SK-N-SH treated with all-trans-retinoic acid at 6 μM for 48 hours (cell line): ENCODE data around the gene UPK1B.

Experiments used
- ARNTL ChIP-seq: fragments of 450-650 bp; formaldehyde crosslinking; IDR thresholded peaks from 2 replicates; pipeline ENCODE4 v1.5.0; 2020; ENCODE audit warnings: low read depth, mild to moderate bottlenecking, moderate library complexity, borderline replicate concordance
- CSDC2 ChIP-seq: fragments of 250-450 bp; sonication (Bioruptor Pico); IDR thresholded peaks from 2 replicates; pipeline ENCODE4 v1.5.0; 2020; ENCODE audit warnings: mild to moderate bottlenecking, moderate library complexity
- GLIS3 ChIP-seq: fragments of 250-450 bp; sonication (Bioruptor Pico); IDR thresholded peaks from 2 replicates; pipeline ENCODE4 v1.5.0; 2020; ENCODE audit warnings: mild to moderate bottlenecking, moderate library complexity
- PPARA ChIP-seq: fragments of 250-450 bp; sonication (Bioruptor Pico); IDR thresholded peaks from 2 replicates; pipeline ENCODE4 v1.5.0; 2020; ENCODE audit warnings: mild to moderate bottlenecking, borderline replicate concordance
- RARB ChIP-seq: fragments of 250-450 bp; sonication (Bioruptor Pico); IDR thresholded peaks from 2 replicates; pipeline ENCODE4 v1.8.0; 2021; ENCODE audit warnings: mild to moderate bottlenecking, moderate library complexity
- TCF4 ChIP-seq: fragments of 250-450 bp; sonication (Bioruptor Pico); IDR thresholded peaks from 2 replicates; pipeline ENCODE4 v1.8.0; 2021; ENCODE audit warnings: mild to moderate bottlenecking, moderate library complexity, borderline replicate concordance
- ZC3H10 ChIP-seq: fragments of 250-450 bp; sonication (Bioruptor Pico); IDR thresholded peaks from 2 replicates; pipeline ENCODE4 v1.5.1; 2021; ENCODE audit warnings: mild to moderate bottlenecking, moderate library complexity
- ZNF565 ChIP-seq: fragments of 450-650 bp; formaldehyde crosslinking; conservative IDR thresholded peaks from 2 replicates; pipeline ENCODE4 v1.5.0; 2020; ENCODE audit warnings: low read depth, mild to moderate bottlenecking, moderate library complexity
- ZNF70 ChIP-seq: fragments of 450-650 bp; formaldehyde crosslinking; IDR thresholded peaks from 2 replicates; pipeline ENCODE4 v1.5.0; 2020; ENCODE audit warnings: mild to moderate bottlenecking, moderate library complexity
- TF ChIP-seq, protein P1 (sequence below): fragments of 250-450 bp; sonication (Bioruptor Pico); IDR thresholded peaks from 2 replicates; pipeline ENCODE4 v1.8.0; 2020; ENCODE audit warnings: mild to moderate bottlenecking, moderate library complexity, borderline replicate concordance
- TF ChIP-seq, protein P2 (sequence below): fragments of 250-450 bp; sonication (Bioruptor Pico); IDR thresholded peaks from 2 replicates; pipeline ENCODE4 v1.8.0; 2021; ENCODE audit warnings: low read depth, mild to moderate bottlenecking, moderate library complexity, borderline replicate concordance
- TF ChIP-seq, protein P3 (sequence below): fragments of 250-450 bp; sonication (Bioruptor Pico); IDR thresholded peaks from 2 replicates; pipeline ENCODE4 v1.5.1; 2020; ENCODE audit warnings: low read depth, mild to moderate bottlenecking, moderate library complexity
- TF ChIP-seq, protein P4 (sequence below): fragments of 250-450 bp; sonication (Bioruptor Pico); IDR thresholded peaks from 2 replicates; pipeline ENCODE4 v1.5.1; 2021; ENCODE audit warnings: mild to moderate bottlenecking, moderate library complexity

DNA sequence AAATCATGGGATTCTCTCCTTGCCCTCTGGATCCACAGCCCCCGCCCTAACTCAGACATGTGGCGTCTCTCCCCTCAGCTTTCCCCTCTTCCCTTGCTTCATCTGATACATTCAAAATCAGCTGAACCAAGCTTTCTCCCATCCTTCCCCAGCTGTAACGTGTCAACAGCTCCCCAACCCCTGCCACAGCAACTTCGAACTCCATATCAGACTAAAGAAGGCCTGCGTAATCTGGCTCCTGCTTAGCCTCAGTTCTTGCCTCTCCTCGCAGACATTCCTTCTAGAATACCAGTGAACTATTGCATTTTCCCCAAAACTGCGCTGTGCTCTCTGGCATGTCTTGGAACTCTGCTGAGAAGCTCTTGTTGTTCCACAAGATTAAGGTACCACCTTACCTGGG lies 49.0 kb downstream of the UPK1B start:
- TF ChIP-seq CSDC2 (CRISPR knock-in tag) (no peak), GLIS3 (CRISPR knock-in tag) (no peak), ZNF70 (no peak), TCF4 (no peak), ARNTL (no peak), ZC3H10 (CRISPR knock-in tag) (no peak), RARB (CRISPR knock-in tag) (no peak), PPARA (no peak), ZNF565 (no peak)
- TF ChIP-seq, protein P1, sequence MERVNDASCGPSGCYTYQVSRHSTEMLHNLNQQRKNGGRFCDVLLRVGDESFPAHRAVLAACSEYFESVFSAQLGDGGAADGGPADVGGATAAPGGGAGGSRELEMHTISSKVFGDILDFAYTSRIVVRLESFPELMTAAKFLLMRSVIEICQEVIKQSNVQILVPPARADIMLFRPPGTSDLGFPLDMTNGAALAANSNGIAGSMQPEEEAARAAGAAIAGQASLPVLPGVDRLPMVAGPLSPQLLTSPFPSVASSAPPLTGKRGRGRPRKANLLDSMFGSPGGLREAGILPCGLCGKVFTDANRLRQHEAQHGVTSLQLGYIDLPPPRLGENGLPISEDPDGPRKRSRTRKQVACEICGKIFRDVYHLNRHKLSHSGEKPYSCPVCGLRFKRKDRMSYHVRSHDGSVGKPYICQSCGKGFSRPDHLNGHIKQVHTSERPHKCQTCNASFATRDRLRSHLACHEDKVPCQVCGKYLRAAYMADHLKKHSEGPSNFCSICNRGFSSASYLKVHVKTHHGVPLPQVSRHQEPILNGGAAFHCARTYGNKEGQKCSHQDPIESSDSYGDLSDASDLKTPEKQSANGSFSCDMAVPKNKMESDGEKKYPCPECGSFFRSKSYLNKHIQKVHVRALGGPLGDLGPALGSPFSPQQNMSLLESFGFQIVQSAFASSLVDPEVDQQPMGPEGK, result no peak
- TF ChIP-seq, protein P2, sequence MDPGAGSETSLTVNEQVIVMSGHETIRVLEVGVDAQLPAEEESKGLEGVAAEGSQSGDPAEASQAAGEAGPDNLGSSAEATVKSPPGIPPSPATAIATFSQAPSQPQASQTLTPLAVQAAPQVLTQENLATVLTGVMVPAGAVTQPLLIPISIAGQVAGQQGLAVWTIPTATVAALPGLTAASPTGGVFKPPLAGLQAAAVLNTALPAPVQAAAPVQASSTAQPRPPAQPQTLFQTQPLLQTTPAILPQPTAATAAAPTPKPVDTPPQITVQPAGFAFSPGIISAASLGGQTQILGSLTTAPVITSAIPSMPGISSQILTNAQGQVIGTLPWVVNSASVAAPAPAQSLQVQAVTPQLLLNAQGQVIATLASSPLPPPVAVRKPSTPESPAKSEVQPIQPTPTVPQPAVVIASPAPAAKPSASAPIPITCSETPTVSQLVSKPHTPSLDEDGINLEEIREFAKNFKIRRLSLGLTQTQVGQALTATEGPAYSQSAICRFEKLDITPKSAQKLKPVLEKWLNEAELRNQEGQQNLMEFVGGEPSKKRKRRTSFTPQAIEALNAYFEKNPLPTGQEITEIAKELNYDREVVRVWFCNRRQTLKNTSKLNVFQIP (CRISPR knock-in tag), result no peak
- TF ChIP-seq, protein P3, sequence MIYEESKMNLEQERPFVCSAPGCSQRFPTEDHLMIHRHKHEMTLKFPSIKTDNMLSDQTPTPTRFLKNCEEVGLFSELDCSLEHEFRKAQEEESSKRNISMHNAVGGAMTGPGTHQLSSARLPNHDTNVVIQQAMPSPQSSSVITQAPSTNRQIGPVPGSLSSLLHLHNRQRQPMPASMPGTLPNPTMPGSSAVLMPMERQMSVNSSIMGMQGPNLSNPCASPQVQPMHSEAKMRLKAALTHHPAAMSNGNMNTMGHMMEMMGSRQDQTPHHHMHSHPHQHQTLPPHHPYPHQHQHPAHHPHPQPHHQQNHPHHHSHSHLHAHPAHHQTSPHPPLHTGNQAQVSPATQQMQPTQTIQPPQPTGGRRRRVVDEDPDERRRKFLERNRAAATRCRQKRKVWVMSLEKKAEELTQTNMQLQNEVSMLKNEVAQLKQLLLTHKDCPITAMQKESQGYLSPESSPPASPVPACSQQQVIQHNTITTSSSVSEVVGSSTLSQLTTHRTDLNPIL, result no peak
- TF ChIP-seq, protein P4, sequence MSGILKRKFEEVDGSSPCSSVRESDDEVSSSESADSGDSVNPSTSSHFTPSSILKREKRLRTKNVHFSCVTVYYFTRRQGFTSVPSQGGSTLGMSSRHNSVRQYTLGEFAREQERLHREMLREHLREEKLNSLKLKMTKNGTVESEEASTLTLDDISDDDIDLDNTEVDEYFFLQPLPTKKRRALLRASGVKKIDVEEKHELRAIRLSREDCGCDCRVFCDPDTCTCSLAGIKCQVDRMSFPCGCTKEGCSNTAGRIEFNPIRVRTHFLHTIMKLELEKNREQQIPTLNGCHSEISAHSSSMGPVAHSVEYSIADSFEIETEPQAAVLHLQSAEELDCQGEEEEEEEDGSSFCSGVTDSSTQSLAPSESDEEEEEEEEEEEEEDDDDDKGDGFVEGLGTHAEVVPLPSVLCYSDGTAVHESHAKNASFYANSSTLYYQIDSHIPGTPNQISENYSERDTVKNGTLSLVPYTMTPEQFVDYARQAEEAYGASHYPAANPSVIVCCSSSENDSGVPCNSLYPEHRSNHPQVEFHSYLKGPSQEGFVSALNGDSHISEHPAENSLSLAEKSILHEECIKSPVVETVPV (CRISPR knock-in tag), result no peak
